ES-I3 (cell line): ENCODE measurements around the gene PHLDB2.

Experiments used
- H3K36me3 ChIP-seq: 2 replicates; pipeline ENCODE4 v1.6.1; 2013; ENCODE audit warnings: mild to moderate bottlenecking, low read length, control low read depth, moderate library complexity; ENCODE audit not compliant: insufficient read depth
- H3K4me1 ChIP-seq: 2 replicates; pipeline ENCODE4 v1.6.1; 2013; ENCODE audit warnings: mild to moderate bottlenecking, control low read depth, low read length; ENCODE audit not compliant: insufficient read depth
- H3K9ac ChIP-seq: 2 replicates; pipeline ENCODE4 v1.6.1; 2013; ENCODE audit warnings: low read depth, mild to moderate bottlenecking, low read length, moderate library complexity
- H3K9me3 ChIP-seq: 2 replicates; pipeline ENCODE4 v1.6.1; 2013; ENCODE audit warnings: mild to moderate bottlenecking, low read length, moderate library complexity; ENCODE audit not compliant: control insufficient read depth, insufficient read depth

Gene PHLDB2

DNA sequence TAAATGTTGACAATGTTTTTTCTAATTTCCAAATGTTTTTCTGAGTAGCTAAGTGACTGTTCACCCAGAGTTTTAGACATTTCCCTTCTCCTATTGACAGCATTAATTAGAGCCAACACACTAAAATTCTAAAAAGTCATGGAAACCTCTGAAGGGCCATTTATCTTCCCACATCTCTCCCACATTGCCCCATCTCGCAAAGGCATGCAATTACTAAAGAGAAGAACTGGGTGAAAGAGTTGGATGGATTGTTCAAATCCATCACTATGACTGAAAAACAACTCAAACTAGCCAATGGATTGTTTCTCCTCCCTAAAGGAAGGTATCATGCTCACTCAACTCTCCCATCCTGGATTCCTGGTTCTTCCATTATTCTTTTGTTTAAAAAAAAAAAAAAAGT, 30.0 kb upstream of the PHLDB2 start:
- H3K9me3 ChIP-seq: no peaks in the 10 kb centered on the region
- no peaks in the 10 kb centered on the region for H3K36me3 ChIP-seq
- H3K9ac ChIP-seq: no peak overlapping the region
- H3K4me1 ChIP-seq: no peaks in the 10 kb centered on the region

DNA sequence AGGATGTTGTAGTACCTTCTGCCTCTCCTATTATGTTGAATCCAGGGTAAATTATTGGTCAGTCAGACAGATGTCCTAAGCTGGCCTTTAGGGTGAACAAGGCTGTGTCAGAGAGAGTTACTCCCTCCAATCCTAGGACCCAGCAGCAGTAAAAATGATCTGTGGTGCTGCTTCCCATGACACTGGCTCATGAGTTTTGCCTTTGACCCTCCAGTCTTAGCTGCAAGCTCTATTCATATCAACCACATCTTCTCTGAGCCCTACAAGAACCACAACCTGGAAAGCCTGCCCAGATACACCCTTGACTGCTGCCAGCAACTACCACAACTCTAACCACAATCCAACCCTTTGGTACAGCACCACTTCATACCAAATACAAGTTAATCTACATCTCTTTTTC, 27.2 kb upstream of the PHLDB2 start:
- no peaks in the 10 kb centered on the region for H3K4me1 ChIP-seq
- no peak overlapping the region for H3K9ac ChIP-seq
- H3K9me3 ChIP-seq: no peaks in the 10 kb centered on the region
- H3K36me3 ChIP-seq: no peaks in the 10 kb centered on the region

DNA sequence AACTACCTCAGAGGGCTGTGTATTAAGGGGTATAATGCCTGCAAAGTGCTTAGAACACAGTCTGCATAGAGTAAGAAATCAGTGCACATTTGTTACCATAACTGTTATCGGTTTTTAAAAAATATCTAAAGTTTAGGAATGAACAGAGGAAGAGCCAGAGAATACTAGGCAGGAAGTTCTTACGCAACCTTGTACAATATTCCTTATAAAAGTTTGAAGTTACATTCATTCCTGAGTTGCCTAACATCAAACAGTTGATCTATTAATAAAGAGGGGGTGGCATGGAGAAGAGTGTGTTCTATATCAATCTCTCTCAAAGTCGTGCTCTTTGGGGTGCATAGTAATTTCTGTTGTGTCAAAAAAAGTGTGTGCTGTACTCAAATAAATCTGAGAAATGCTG, 22.0 kb upstream of the PHLDB2 start:
- Histone ChIP-seq H3K9ac (no peak overlapping the region), H3K9me3 (no peaks in the 10 kb centered on the region), H3K36me3 (no peaks in the 10 kb centered on the region), H3K4me1 (no peaks in the 10 kb centered on the region)

DNA sequence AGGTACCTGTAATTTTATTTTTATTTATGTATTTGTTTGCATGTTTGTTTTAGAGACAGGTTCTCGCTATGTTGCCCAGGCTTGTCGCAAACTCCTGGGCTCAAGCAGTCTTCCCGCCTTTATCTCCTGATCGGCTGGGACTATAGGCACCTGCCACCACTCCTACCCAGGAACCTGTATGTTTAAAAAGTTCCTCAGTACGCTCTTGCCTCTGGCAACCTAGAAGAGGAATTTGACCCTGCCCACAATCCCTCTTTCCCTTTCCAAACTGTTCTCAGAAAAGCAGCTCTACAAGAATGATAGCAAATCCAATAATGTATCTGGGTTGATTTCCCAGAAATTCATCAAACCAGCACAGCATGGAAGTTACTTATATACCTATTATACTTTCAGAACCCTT, 20.9 kb upstream of the PHLDB2 start:
- no peaks in the 10 kb centered on the region for H3K9me3 ChIP-seq
- no peak overlapping the region for H3K9ac ChIP-seq
- H3K36me3 ChIP-seq: no peaks in the 10 kb centered on the region
- H3K4me1 ChIP-seq: no peaks in the 10 kb centered on the region

DNA sequence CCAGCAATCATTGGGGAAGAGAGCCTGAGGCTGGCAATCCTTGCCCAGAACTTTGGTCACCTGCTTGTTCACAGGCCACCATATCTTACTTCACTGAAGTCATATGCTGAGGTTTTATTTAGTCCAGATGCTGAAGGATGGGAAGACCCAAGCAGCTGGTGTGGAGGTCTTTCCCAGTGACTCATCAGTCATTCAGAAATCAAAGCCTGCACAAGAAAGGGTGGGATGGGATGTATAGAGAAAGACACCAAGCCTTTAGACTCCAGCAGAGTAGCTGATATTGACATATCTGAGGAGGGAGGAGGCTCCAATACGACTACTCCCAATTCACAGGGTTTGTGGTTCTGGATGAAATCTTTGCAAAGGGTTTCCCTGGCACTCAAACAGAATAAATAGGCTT, 13.0 kb upstream of the PHLDB2 start:
- Histone ChIP-seq H3K36me3 (no peaks in the 10 kb centered on the region), H3K9ac (no peak overlapping the region), H3K9me3 (no peaks in the 10 kb centered on the region), H3K4me1 (peaks cover 5% of the 10 kb centered on the region; the same call in 1 of the 2 replicates)

DNA sequence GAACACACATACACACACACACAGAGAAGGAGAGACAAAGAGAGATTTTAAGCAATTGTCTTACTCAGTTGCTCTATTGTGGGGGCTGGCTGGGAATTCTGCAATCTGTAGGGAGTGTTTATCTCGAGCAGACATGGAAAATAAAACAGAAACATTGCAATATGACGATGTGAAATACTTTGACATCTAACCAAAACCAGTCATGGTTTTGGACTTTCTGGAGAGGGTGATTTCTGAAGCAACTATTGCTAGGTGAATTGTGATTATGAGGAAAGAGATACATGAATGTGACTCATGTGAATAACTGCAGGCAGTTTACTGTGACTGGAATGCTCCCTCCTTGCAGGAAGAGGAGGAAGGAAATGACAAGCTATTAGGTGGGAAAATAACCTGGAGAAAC, 12.3 kb upstream of the PHLDB2 start:
- no peak overlapping the region for H3K9ac ChIP-seq
- no peaks in the 10 kb centered on the region for H3K36me3 ChIP-seq
- H3K4me1 ChIP-seq: peaks cover 5% of the 10 kb centered on the region
- no peaks in the 10 kb centered on the region for H3K9me3 ChIP-seq

DNA sequence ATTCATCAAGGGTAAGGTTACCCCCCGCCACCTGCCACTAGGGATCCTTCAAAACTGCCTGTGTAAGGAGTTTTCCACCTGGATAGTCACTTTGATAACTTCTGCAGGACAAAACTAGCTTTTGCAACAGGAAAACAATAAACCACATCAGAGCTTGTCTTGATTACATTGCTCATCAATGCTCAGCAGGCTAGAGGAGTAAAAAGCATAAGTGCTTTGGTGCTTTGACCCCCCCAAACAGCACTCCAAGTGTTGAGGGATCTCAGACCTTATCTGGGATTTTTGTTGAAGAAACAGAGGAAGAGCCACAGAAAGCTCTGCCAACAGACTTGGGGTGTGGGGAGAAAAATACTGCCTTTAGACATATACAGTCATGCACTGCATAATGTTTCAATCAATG, 10.8 kb upstream of the PHLDB2 start:
- Histone ChIP-seq H3K9ac (no peak overlapping the region), H3K36me3 (no peaks in the 10 kb centered on the region), H3K9me3 (no peaks in the 10 kb centered on the region), H3K4me1 (peaks cover 8% of the 10 kb centered on the region)

DNA sequence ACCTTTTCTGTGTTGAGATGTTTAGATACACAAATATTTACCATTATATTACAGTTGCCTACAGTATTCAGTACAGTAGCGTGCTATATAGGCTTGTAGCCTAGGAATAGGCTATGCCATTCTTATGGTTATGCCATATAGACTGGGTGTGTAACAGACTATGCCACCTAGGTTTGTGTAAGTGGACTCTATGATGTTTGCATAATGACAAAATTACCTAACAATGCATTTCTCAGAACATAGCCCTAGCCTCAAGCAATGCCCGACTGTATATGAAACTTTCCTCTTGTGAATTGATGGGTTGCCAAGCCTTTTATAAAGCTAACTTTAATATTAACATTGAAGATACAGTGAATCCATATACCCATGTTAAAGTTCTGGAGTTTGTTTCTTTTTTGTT, 10.3 kb upstream of the PHLDB2 start:
- Histone ChIP-seq H3K4me1 (peaks cover 8% of the 10 kb centered on the region), H3K9ac (no peak overlapping the region), H3K36me3 (no peaks in the 10 kb centered on the region), H3K9me3 (no peaks in the 10 kb centered on the region)

DNA sequence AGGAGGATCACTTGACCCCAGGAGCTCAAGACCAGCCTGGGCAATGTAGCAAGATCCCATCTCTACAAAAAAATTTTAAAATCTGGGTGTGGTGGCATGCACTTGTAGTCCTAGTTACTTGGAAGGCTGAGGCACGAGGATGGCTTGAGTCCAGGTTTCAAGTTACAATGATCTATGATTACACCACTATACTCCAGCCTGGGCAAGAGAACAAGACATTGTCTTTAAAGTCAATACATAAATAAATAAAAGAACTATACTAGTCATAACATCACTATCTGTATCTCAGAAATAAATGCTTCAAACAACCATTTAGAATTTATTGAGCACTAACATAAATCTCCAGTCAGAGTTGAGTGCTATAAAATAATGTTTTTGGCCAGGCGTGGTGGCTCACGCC, 8.5 kb upstream of the PHLDB2 start:
- no peak overlapping the region for H3K9ac ChIP-seq
- H3K4me1 ChIP-seq: peaks cover 8% of the 10 kb centered on the region
- H3K36me3 ChIP-seq: no peaks in the 10 kb centered on the region
- H3K9me3 ChIP-seq: no peaks in the 10 kb centered on the region

DNA sequence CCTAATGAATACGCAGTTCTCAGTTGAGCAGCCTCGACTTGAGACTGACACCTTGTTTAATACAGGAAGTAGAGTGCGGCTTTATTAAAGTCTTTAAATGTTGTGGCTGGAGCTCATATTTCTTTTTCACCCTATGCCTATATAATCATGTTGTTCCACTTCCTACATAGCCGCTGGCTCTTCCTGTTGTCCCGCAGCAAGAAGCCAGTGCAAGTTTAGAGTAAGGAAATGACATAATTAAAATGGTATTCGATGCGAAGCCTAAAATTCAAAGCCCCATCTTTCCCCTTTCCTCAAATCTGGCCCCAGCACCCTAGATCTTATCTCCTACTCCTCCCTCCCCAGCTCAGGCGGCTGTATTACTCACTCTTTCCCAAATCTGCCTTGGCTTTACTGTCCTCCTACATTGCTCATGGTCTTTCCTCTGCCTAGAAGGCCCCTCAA, 7.5 kb upstream of the PHLDB2 start:
- no peaks in the 10 kb centered on the region for H3K36me3 ChIP-seq
- no peaks in the 10 kb centered on the region for H3K9me3 ChIP-seq
- peaks cover 6% of the 10 kb centered on the region for H3K4me1 ChIP-seq
- H3K9ac ChIP-seq: no peak overlapping the region

DNA sequence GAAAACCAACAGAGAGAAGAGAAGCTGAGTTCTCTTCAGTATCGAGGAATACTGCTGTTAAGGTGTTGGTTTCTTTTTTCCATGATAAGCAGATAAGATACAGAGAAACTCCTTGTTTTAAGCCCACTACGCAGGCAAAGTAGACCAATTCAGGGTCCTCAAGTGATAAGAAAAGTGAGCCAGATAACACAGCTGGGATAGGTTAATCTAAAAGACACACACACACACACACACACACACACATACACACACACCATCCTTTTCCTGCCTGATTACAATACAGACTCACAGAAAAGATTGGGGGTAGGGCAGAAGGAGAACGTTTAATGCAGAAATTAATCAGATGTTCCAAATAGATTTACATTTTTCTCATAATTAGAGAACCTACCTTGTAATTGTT, 6.5 kb upstream of the PHLDB2 start:
- no peaks in the 10 kb centered on the region for H3K9me3 ChIP-seq
- H3K9ac ChIP-seq: no peak overlapping the region
- H3K36me3 ChIP-seq: no peaks in the 10 kb centered on the region
- H3K4me1 ChIP-seq: peaks cover 3% of the 10 kb centered on the region; the same call in 1 of the 2 replicates

DNA sequence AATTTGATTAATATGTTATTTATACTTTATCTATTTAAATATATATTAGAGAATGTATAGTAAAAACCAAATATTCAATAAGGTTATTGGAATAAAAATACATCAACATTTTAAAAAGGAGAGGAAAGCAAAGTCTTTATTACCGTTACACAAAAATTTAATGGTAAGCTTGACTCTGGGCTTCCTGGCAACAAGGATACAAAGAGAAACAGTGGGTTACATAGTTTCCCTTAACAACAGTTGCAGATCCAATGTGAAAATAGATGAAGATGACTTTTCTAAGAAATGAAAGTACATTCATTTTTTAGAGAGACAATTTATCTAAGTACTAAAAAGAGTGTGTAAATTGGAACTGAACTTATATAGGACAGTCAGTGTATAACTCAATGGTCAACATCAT, 6.0 kb upstream of the PHLDB2 start:
- Histone ChIP-seq H3K9ac (no peak overlapping the region), H3K4me1 (peaks cover 3% of the 10 kb centered on the region; the same call in 1 of the 2 replicates), H3K36me3 (no peaks in the 10 kb centered on the region), H3K9me3 (no peaks in the 10 kb centered on the region)

DNA sequence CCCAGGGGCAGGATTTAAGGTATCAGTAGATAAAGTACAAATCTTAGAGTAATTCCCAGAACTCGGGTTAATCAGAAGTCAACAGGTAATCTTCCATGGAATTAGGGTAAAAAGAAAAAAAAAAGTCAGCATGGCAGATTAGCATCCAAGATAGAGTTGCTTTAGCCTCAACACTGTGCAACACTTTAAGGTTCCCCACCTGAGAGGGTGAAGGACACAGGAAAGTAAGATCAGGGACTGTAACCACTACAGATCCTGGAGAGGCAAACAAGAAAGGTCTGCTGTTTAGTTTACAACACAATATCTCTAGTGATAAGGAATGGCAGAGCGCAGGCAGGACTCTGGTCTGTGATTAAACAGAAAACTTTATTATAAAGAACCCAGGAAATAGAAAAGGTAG, 4.1 kb upstream of the PHLDB2 start:
- Histone ChIP-seq H3K4me1 (peaks cover 3% of the 10 kb centered on the region), H3K9me3 (no peaks in the 10 kb centered on the region), H3K9ac (no peak overlapping the region), H3K36me3 (no peaks in the 10 kb centered on the region)

DNA sequence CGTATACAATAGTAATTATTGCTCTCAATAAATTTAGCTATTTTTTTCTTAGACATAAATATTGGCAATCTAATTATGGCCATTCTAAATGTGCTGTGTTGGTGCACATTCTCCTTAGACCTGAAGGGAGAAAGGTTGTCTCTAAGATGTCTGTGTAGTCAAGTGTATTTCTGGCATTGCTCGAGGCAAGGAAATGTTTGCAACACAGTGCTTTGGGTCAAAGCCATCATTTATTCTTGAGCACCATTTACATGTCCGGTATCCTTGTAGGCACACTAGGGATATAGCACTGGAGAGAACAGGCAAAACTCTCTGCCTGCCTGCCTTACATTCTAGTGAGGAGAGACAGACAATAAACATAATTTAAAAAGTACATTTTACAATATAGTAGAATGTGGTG, 2.6 kb upstream of the PHLDB2 start:
- Histone ChIP-seq H3K36me3 (no peaks in the 10 kb centered on the region), H3K9me3 (no peaks in the 10 kb centered on the region), H3K9ac (no peak overlapping the region), H3K4me1 (peaks cover 4% of the 10 kb centered on the region)

DNA sequence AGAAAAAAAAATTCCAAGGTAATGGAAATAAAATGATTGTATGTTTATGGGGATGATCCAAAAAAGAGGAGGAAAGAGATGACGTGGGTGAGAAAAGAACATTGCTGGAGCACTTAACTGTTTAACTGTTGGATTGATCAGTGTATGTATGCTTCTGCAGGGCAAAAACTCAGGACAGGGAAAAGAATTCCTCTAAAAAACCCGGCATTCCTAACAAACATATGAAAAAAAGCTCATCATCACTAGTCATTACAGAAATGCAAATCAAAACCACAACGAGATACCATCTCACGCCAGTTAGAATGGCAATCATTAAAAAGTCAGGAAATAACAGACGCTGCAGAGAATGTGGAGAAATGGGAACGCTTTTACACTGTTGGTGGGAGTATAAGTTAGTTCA, 1.6 kb upstream of the PHLDB2 start:
- Histone ChIP-seq H3K4me1 (peaks cover 7% of the 10 kb centered on the region), H3K36me3 (no peaks in the 10 kb centered on the region), H3K9ac (no peak overlapping the region), H3K9me3 (no peaks in the 10 kb centered on the region)

DNA sequence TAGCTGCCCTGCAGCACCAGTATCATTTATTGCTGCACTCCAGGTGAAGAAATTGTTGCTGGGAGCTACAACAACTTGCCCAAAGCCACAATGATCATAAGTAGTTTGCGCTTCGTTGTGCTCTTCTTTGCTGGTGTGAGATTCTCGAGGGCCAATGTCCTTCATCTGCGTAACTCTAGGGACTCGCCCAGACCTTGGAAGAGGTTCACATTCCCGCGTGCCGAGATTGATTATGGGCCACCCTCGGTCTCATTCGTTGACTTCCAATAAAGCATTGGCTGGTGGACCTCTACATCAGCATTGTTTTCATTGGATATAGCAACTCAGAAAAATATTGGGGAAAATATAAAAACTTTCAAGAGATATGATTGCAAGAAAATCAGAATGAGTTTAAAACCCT, 423 bp upstream of the PHLDB2 start:
- Histone ChIP-seq H3K36me3 (no peaks in the 10 kb centered on the region), H3K9ac (peak overlapping the region; percentile 88; the same call in 1 of the 2 replicates), H3K9me3 (no peaks in the 10 kb centered on the region), H3K4me1 (peaks cover 17% of the 10 kb centered on the region)
